Nephron progenitor cell (in vitro differentiated cells): Measurements from ENCODE around the gene CALR.

Experiments
- DNase-seq: peaks from one replicate; pipeline ENCODE4 v3.0.0; 2021
- H3K27ac Mint-ChIP-seq: 2 replicates; pipeline ENCODE4 v1.8.0; 2021; ENCODE audit warnings: mild to moderate bottlenecking, moderate library complexity, mixed read lengths
- H3K27me3 Mint-ChIP-seq: 2 replicates; pipeline ENCODE4 v1.8.0; 2021; ENCODE audit warnings: mild to moderate bottlenecking, low read depth, mixed read lengths; ENCODE audit not compliant: poor library complexity
- H3K36me3 Mint-ChIP-seq: 2 replicates; pipeline ENCODE4 v1.8.0; 2021; ENCODE audit warnings: low read depth, mixed read lengths
- H3K4me1 Mint-ChIP-seq: 2 replicates; pipeline ENCODE4 v1.8.0; 2021; ENCODE audit warnings: mixed read lengths
- H3K4me3 Mint-ChIP-seq: 2 replicates; pipeline ENCODE4 v1.8.0; 2021; ENCODE audit warnings: mild to moderate bottlenecking, moderate library complexity, mixed read lengths
- H3K9me3 Mint-ChIP-seq: 2 replicates; pipeline ENCODE4 v1.8.0; 2021; ENCODE audit warnings: mild to moderate bottlenecking, moderate library complexity, mixed read lengths
- TF ChIP-seq, protein P1 (sequence below): fragments of 200-600 bp; sonication (generic); IDR thresholded peaks from 2 replicates; pipeline ENCODE4 v1.5.0; 2021; ENCODE audit warnings: antibody characterized with exemption

The CALR gene

DNA sequence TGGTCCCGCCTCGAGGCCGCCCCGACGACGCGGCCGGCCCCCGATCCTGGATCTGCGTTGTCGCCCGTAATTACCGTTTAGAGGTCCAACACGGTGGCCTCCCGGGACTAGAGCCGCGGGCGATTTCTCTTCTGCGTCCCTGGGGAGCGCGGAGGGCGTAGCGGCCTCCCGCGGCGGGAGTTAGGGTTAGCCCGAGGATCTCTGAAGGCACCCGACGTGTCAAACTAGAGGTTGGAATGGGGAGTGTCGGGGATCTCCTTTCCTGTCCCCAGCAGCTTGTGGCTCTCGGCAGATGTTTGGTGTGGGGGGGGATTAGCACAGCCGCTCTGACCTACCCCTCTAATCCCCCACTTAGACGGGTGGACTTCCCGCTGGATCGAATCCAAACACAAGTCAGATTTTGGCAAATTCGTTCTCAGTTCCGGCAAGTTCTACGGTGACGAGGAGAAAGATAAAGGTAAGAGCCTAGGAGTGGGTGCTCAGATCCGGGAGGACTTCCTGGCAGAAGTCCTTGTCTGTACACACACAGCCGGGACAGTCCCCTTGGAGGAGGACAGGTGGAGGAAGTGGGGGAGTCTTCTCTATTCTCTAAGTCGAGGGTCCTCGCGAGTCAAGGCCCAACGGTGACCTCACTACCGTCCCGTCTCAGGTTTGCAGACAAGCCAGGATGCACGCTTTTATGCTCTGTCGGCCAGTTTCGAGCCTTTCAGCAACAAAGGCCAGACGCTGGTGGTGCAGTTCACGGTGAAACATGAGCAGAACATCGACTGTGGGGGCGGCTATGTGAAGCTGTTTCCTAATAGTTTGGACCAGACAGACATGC, 581 bp downstream of the CALR start:
- peaks cover 61% of the 10 kb centered on the region for H3K4me1 Mint-ChIP-seq

DNA sequence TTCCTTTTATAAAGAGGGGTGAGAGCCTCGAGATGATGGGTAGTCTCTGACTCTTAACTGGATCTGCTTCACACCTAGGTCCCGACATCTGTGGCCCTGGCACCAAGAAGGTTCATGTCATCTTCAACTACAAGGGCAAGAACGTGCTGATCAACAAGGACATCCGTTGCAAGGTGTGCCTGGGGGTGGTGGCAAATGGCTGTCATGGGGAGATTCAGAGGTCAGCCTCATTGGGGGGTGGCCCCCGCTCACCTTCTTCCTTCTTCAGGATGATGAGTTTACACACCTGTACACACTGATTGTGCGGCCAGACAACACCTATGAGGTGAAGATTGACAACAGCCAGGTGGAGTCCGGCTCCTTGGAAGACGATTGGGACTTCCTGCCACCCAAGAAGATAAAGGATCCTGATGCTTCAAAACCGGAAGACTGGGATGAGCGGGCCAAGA, 1.6 kb downstream of the CALR start:
- Mint-ChIP-seq H3K27ac (peak overlapping the region; percentile 98), H3K4me1 (peaks cover 64% of the 10 kb centered on the region), H3K9me3 (no peaks in the 10 kb centered on the region), H3K27me3 (no peaks in the 10 kb centered on the region), H3K36me3 (peaks cover 65% of the 10 kb centered on the region), H3K4me3 (peak overlapping the region; percentile 100)
- DNase-seq, result no peak
- TF ChIP-seq, protein P1, sequence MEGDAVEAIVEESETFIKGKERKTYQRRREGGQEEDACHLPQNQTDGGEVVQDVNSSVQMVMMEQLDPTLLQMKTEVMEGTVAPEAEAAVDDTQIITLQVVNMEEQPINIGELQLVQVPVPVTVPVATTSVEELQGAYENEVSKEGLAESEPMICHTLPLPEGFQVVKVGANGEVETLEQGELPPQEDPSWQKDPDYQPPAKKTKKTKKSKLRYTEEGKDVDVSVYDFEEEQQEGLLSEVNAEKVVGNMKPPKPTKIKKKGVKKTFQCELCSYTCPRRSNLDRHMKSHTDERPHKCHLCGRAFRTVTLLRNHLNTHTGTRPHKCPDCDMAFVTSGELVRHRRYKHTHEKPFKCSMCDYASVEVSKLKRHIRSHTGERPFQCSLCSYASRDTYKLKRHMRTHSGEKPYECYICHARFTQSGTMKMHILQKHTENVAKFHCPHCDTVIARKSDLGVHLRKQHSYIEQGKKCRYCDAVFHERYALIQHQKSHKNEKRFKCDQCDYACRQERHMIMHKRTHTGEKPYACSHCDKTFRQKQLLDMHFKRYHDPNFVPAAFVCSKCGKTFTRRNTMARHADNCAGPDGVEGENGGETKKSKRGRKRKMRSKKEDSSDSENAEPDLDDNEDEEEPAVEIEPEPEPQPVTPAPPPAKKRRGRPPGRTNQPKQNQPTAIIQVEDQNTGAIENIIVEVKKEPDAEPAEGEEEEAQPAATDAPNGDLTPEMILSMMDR, result no peak

More for the DNA sequence above, 581 bp downstream of the CALR start:
- Mint-ChIP-seq H3K9me3 (no peaks in the 10 kb centered on the region), H3K27me3 (no peaks in the 10 kb centered on the region), H3K36me3 (peaks cover 56% of the 10 kb centered on the region), H3K4me3 (peak overlapping the region; percentile 100), H3K27ac (peak overlapping the region; percentile 98)
- TF ChIP-seq, protein P1, result no peak
- DNase-seq, result no peak

DNA sequence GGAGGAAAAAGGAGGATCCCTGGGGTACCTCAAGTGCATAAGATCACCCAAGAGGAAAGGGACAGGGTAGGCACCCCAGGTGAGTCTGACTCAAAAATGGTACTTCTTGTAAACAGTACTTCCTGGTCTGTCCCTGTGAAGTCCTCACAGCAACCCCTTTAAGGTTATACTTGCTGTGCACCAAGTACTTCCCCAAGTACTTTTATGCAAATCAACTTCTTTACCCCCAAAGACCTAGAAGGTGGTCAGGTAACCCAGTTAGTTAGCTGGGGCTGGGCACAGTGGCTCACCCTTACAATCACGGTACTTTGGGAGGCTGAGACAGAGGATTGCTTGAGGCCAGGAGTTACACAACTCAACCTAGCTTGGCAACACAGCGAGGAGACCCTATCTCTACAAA, 2.5 kb downstream of the CALR start:
- DNase-seq, result no peak
- Mint-ChIP-seq H3K27me3 (no peaks in the 10 kb centered on the region), H3K4me3 (peak overlapping the region; percentile 100), H3K27ac (peak overlapping the region; percentile 98), H3K4me1 (peaks cover 64% of the 10 kb centered on the region), H3K9me3 (no peaks in the 10 kb centered on the region), H3K36me3 (peaks cover 65% of the 10 kb centered on the region)
- TF ChIP-seq, protein P1, result no peak

DNA sequence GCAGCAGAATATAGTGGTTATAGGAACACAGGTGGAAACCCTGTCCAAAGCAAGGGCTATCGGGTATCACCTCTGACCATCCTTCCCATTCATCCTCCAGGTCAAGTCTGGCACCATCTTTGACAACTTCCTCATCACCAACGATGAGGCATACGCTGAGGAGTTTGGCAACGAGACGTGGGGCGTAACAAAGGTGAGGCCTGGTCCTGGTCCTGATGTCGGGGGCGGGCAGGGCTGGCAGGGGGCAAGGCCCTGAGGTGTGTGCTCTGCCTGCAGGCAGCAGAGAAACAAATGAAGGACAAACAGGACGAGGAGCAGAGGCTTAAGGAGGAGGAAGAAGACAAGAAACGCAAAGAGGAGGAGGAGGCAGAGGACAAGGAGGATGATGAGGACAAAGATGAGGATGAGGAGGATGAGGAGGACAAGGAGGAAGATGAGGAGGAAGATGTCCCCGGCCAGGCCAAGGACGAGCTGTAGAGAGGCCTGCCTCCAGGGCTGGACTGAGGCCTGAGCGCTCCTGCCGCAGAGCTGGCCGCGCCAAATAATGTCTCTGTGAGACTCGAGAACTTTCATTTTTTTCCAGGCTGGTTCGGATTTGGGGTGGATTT, 5.1 kb downstream of the CALR start:
- no peak for DNase-seq
- Mint-ChIP-seq H3K4me3 (no peak overlapping the region), H3K4me1 (peaks cover 63% of the 10 kb centered on the region), H3K36me3 (peaks cover 73% of the 10 kb centered on the region), H3K27me3 (no peaks in the 10 kb centered on the region), H3K27ac (peak overlapping the region; percentile 81), H3K9me3 (no peaks in the 10 kb centered on the region)
- TF ChIP-seq, protein P1, result no peak

DNA sequence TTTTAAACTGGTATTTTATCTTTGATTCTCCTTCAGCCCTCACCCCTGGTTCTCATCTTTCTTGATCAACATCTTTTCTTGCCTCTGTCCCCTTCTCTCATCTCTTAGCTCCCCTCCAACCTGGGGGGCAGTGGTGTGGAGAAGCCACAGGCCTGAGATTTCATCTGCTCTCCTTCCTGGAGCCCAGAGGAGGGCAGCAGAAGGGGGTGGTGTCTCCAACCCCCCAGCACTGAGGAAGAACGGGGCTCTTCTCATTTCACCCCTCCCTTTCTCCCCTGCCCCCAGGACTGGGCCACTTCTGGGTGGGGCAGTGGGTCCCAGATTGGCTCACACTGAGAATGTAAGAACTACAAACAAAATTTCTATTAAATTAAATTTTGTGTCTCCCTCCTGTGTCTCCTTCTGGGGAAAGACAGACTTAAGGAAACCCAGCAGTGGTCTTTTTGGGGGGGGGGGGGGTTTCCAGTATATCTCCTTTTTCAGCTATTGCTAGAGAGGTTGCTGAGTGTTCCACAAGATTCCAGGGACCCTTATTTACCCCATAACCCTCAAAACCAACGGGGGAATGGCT, 5.8 kb downstream of the CALR start:
- Mint-ChIP-seq H3K4me3 (no peak overlapping the region), H3K27ac (peak overlapping the region; percentile 98), H3K9me3 (no peaks in the 10 kb centered on the region), H3K36me3 (peaks cover 67% of the 10 kb centered on the region), H3K27me3 (no peaks in the 10 kb centered on the region), H3K4me1 (peaks cover 59% of the 10 kb centered on the region)
- DNase-seq, result no peak
- TF ChIP-seq, protein P1, result no peak
